HFFc6 (cell line): Measurements from ENCODE around the gene VAV3. TPM values are rescaled to one million over a fixed set of nuclear protein-coding genes. Genes with fewer than 3 reads are reported as not detected.
A peak's percentile ranks its signal among the peaks of the same experiment; 100 is the strongest.

Experiments
- DNase-seq: peaks from one replicate; pipeline ENCODE4 v3.0.0-alpha.2; 2018
- H3K27ac Mint-ChIP-seq: 2 replicates; pipeline ENCODE4 v1.8.0; 2020; ENCODE audit warnings: mild to moderate bottlenecking, mixed read lengths
- H3K27me3 Mint-ChIP-seq: 2 replicates; pipeline ENCODE4 v1.8.0; 2021; ENCODE audit warnings: mild to moderate bottlenecking, moderate library complexity, mixed read lengths; ENCODE audit not compliant: insufficient read depth
- H3K36me3 Mint-ChIP-seq: 2 replicates; pipeline ENCODE4 v1.8.0; 2021; ENCODE audit warnings: low read depth, mixed read lengths
- H3K4me1 Mint-ChIP-seq: 2 replicates; pipeline ENCODE4 v1.8.0; 2020; ENCODE audit warnings: low read depth, mixed read lengths
- H3K4me3 Mint-ChIP-seq: 2 replicates; pipeline ENCODE4 v1.8.0; 2020; ENCODE audit warnings: mild to moderate bottlenecking, moderate library complexity, mixed read lengths
- H3K9me3 Mint-ChIP-seq: 2 replicates; pipeline ENCODE4 v1.8.0; 2020; ENCODE audit warnings: mild to moderate bottlenecking, mixed read lengths
- CTCF ChIP-seq: fragments of 200-600 bp; sonication (generic); IDR thresholded peaks from 2 replicates; pipeline ENCODE4 v1.5.0; 2021; ENCODE audit warnings: antibody characterized with exemption, mild to moderate bottlenecking
- total RNA-seq, 6 experiments: library from RNA; stranded (reverse); fragmentation: NEBNext Ultra II Directional; extraction: Animal tissue kit (Norgen Biotek cat#: 25700); gene quantifications; 2 replicates in 1 of 6; 3 replicates in 5 of 6; pipeline ENCODE4 v1.2.3, GENCODE V29; 2021

Gene VAV3
- total RNA-seq, 6 experiments from 2014 or later: not detected

- Mint-ChIP-seq H3K27ac (no peak overlapping the region), H3K4me3 (no peak overlapping the region), H3K9me3 (no peaks in the 10 kb centered on the region), H3K36me3 (no peaks in the 10 kb centered on the region), H3K4me1 (no peaks in the 10 kb centered on the region), H3K27me3 (no peaks in the 10 kb centered on the region)
- no peak for TF ChIP-seq CTCF
- no peak for DNase-seq
Observed at GRCh38 chr1:107762751-107763390, 202.1 kb downstream of the VAV3 start.

GRCh38 chr1:107760065-107760464 is 204.9 kb downstream of the VAV3 start:
- H3K4me1 Mint-ChIP-seq: no peaks in the 10 kb centered on the region
- no peak overlapping the region for H3K4me3 Mint-ChIP-seq
- H3K9me3 Mint-ChIP-seq: no peaks in the 10 kb centered on the region
- TF ChIP-seq CTCF: no peak
- no peaks in the 10 kb centered on the region for H3K36me3 Mint-ChIP-seq
- no peak overlapping the region for H3K27ac Mint-ChIP-seq
- H3K27me3 Mint-ChIP-seq: peaks cover 3% of the 10 kb centered on the region; the same call in 1 of the 2 replicates
- no peak for DNase-seq

- TF ChIP-seq CTCF: peak; percentile 86
- no peak overlapping the region for H3K27ac Mint-ChIP-seq
- H3K4me1 Mint-ChIP-seq: no peaks in the 10 kb centered on the region
- H3K27me3 Mint-ChIP-seq: peaks cover 1% of the 10 kb centered on the region; the same call in 1 of the 2 replicates
- no peaks in the 10 kb centered on the region for H3K36me3 Mint-ChIP-seq
- no peaks in the 10 kb centered on the region for H3K9me3 Mint-ChIP-seq
- no peak overlapping the region for H3K4me3 Mint-ChIP-seq
- peak; percentile 39 for DNase-seq
Observed at GRCh38 chr1:107750364-107750959, 214.5 kb downstream of the VAV3 start.

- peak; percentile 4 for DNase-seq
- Mint-ChIP-seq H3K9me3 (no peaks in the 10 kb centered on the region), H3K27me3 (no peaks in the 10 kb centered on the region), H3K4me3 (no peak overlapping the region), H3K4me1 (no peaks in the 10 kb centered on the region), H3K27ac (no peak overlapping the region), H3K36me3 (no peaks in the 10 kb centered on the region)
- peak; percentile 47; the same call in 1 of the 2 replicates for TF ChIP-seq CTCF
Observed at GRCh38 chr1:107748531-107748930, 216.4 kb downstream of the VAV3 start.

GRCh38 chr1:107741242-107741641 is 223.7 kb downstream of the VAV3 start:
- no peak for DNase-seq
- Mint-ChIP-seq H3K36me3 (no peaks in the 10 kb centered on the region), H3K4me1 (no peaks in the 10 kb centered on the region), H3K4me3 (no peak overlapping the region), H3K27me3 (no peaks in the 10 kb centered on the region), H3K27ac (no peak overlapping the region), H3K9me3 (no peaks in the 10 kb centered on the region)
- TF ChIP-seq CTCF: no peak
